ENCODE results near the gene CT55. TPM values are rescaled to one million over a fixed set of nuclear protein-coding genes. Genes with fewer than 3 reads are reported as not detected.
"Not testable (repeated sequence)": the region's sequence is repeated elsewhere in the genome, so short reads cannot be mapped to it uniquely, and the experiment has no call there.

CT55 gene
- polyA plus RNA-seq, 1 donor from 2014 or later: 2.1 TPM

DNA sequence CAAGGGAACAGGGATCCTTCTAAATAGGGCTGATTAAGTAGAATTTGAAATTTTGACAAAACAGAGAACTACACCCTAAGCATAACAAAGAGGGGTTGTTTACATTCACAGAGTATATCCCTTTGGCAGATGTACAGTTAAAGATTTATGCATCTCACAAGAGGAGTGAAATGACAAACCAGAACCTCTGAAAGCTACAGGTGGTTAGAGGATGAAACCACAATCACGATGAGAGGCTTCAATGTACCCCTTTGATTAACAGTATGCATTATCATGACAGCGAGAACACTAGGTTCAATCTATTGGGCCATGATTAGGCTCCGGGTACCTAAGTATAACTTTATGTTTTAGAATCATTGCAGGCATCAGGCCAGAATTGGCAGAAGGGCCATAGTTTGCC is 16.5 kb downstream of the CT55 start:
- not testable (repeated sequence) for H3K9me3 ChIP-seq (ENCODE audit: low read length); H3F3A ChIP-seq (ENCODE audit: insufficient read depth, low read length, poor library complexity, severe bottlenecking); H3K27ac ChIP-seq (ENCODE audit: low read length); H3K27me3 ChIP-seq (ENCODE audit: insufficient read depth, low read depth, low read length); H3K9ac ChIP-seq (ENCODE audit: low read length); H3K36me3 ChIP-seq (ENCODE audit: insufficient read depth, low read length); H2AFZ ChIP-seq (ENCODE audit: low read depth, low read length); H3K4me3 ChIP-seq (ENCODE audit: low read length); H3K79me2 ChIP-seq (replicated peaks; ENCODE audit: insufficient read depth, low read length); H3K9me2 ChIP-seq (ENCODE audit: insufficient read depth, low read length); H4K20me1 ChIP-seq (ENCODE audit: insufficient read depth); H3K4me2 ChIP-seq (ENCODE audit: low read length)

GRCh38 chrX:135126145-135126544 is 45.1 kb downstream of the CT55 start:
- H2AFZ ChIP-seq (ENCODE audit: low read depth, low read length); H3K36me3 ChIP-seq (ENCODE audit: insufficient read depth, low read length); H3K27ac ChIP-seq (ENCODE audit: low read length); H3K4me2 ChIP-seq (ENCODE audit: low read length); H3K79me2 ChIP-seq (replicated peaks; ENCODE audit: insufficient read depth, low read length); H3K9me2 ChIP-seq (ENCODE audit: insufficient read depth, low read length); H3K9me3 ChIP-seq (ENCODE audit: low read length); H3F3A ChIP-seq (ENCODE audit: insufficient read depth, low read length, poor library complexity, severe bottlenecking); H3K4me3 ChIP-seq (ENCODE audit: low read length); H3K27me3 ChIP-seq (ENCODE audit: insufficient read depth, low read depth, low read length); H3K9ac ChIP-seq (ENCODE audit: low read length); H4K20me1 ChIP-seq (ENCODE audit: insufficient read depth): not testable (repeated sequence)

DNA sequence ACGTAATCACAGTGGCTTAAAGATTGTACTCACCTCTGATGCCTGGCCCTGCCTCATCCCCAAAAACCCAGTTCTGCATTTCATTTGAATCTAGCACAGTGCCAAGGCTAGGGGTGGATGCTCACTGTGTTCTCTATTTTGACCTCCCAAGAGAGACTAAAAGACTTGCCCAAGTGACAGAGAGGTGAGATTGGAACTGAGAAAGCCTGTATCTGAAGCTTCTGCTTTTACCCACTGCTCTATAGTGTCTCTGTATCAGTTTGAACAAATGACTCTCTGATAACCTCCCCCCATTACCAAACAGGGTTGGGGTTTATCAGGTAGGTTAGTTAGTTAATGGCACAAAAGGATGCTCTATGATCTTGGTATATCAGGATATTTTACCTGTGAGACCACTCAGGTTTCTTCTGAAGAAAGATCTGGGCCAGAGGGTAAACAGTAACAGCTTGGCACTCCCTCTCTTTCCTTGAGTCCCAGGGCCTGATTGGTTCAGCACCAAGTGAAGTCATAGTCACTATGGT is 51.1 kb downstream of the CT55 start, which contains the start of gene ETDB:
TSS of gene ETDB (minus strand) at position 471 of the 521 bp plus-strand sequence. CDS start 1,265 bp downstream, outside the sequence.
- H3K4me2 ChIP-seq (ENCODE audit: low read length): not testable (repeated sequence)

DNA sequence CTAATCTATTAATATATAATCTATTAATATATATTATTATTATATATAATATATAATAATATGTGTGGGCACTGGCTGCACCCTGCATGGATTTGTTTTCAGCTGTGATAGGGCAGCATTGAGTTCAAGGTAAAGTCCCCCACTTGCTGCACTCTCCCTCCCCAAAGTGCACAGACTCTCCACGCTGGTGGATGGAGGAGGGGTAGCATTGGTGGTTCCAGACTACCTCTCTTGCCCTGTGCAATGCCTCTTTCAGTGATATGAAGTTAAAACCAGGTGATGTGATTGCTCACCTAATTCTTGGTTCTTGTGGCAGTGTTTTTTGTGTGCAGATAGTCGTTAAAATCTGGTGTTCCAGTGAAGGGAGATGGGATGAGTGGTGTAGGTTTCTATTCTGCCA is 55.1 kb downstream of the CT55 start:
- not testable (repeated sequence) for H3K4me2 ChIP-seq (ENCODE audit: low read length); H3K9me3 ChIP-seq (ENCODE audit: low read length); H3F3A ChIP-seq (ENCODE audit: insufficient read depth, low read length, poor library complexity, severe bottlenecking); H2AFZ ChIP-seq (ENCODE audit: low read depth, low read length); H3K4me3 ChIP-seq (ENCODE audit: low read length); H3K79me2 ChIP-seq (replicated peaks; ENCODE audit: insufficient read depth, low read length); H4K20me1 ChIP-seq (ENCODE audit: insufficient read depth); H3K9ac ChIP-seq (ENCODE audit: low read length); H3K9me2 ChIP-seq (ENCODE audit: insufficient read depth, low read length); H3K27ac ChIP-seq (ENCODE audit: low read length); H3K27me3 ChIP-seq (ENCODE audit: insufficient read depth, low read depth, low read length); H3K36me3 ChIP-seq (ENCODE audit: insufficient read depth, low read length)

More for the DNA sequence above, 51.1 kb downstream of the CT55 start, which contains the start of gene ETDB:
- not testable (repeated sequence) for H3K79me2 ChIP-seq (replicated peaks; ENCODE audit: insufficient read depth, low read length); H3F3A ChIP-seq (ENCODE audit: insufficient read depth, low read length, poor library complexity, severe bottlenecking); H3K9ac ChIP-seq (ENCODE audit: low read length); H3K9me3 ChIP-seq (ENCODE audit: low read length); H3K27me3 ChIP-seq (ENCODE audit: insufficient read depth, low read depth, low read length); H2AFZ ChIP-seq (ENCODE audit: low read depth, low read length); H4K20me1 ChIP-seq (ENCODE audit: insufficient read depth); H3K36me3 ChIP-seq (ENCODE audit: insufficient read depth, low read length); H3K9me2 ChIP-seq (ENCODE audit: insufficient read depth, low read length); H3K4me3 ChIP-seq (ENCODE audit: low read length); H3K27ac ChIP-seq (ENCODE audit: low read length)

- Histone ChIP-seq H3K79me2 (replicated peaks; ENCODE audit: insufficient read depth, low read length) (no peaks in the 10 kb centered on the region), H3K27me3 (ENCODE audit: insufficient read depth, low read depth, low read length) (no peaks in the 10 kb centered on the region), H3F3A (ENCODE audit: insufficient read depth, low read length, poor library complexity, severe bottlenecking) (no peaks in the 10 kb centered on the region), H3K4me2 (ENCODE audit: low read length) (no peak overlapping the region), H3K4me3 (ENCODE audit: low read length) (no peak overlapping the region), H3K36me3 (ENCODE audit: insufficient read depth, low read length) (no peaks in the 10 kb centered on the region), H3K27ac (ENCODE audit: low read length) (no peak overlapping the region), H2AFZ (ENCODE audit: low read depth, low read length) (no peak overlapping the region), H3K9ac (ENCODE audit: low read length) (no peak overlapping the region), H4K20me1 (ENCODE audit: insufficient read depth) (no peaks in the 10 kb centered on the region), H3K9me2 (ENCODE audit: insufficient read depth, low read length) (no peaks in the 10 kb centered on the region), H3K9me3 (ENCODE audit: low read length) (no peaks in the 10 kb centered on the region)
- TF ChIP-seq EP300 (conservative IDR thresholded peaks at IDR 0.05; ENCODE audit: poor library complexity, severe bottlenecking) (no peak), SMC3 (conservative IDR thresholded peaks at IDR 0.05; ENCODE audit: poor library complexity) (no peak), POLR2AphosphoS5 (IDR thresholded peaks at IDR 0.05) (no peak), TAF1 (IDR thresholded peaks at IDR 0.05; ENCODE audit: low read depth) (no peak), REST (IDR thresholded peaks at IDR 0.05; ENCODE audit: borderline replicate concordance) (no peak), MXI1 (conservative IDR thresholded peaks at IDR 0.05; ENCODE audit: poor library complexity, severe bottlenecking) (no peak), RAD21 (conservative IDR thresholded peaks at IDR 0.05) (no peak), CTCF (IDR thresholded peaks at IDR 0.05; ENCODE audit: poor library complexity, severe bottlenecking) (no peak), EZH2 (IDR thresholded peaks at IDR 0.05; ENCODE audit: borderline replicate concordance, insufficient read depth, low read length, poor library complexity, severe bottlenecking) (no peak)
These were observed 56.8 kb downstream of the CT55 start for GRCh38 chrX:135114392-135114791.

Measured in neural cell (in vitro differentiated cells).